ENCODE data around the gene INSL6. TPM values are rescaled to one million over a fixed set of nuclear protein-coding genes. Genes with fewer than 3 reads are reported as not detected.

INSL6 gene
- total and polyA plus RNA-seq, 2 donors (not counting 1 experiment from before 2014, with no cell fraction given), result not detected

GRCh38 chr9:5205071-5205470 is 19.6 kb upstream of the INSL6 start:
- no peak overlapping the region for H3K9ac ChIP-seq (ENCODE audit: insufficient read depth, low read length)
- H3K79me2 ChIP-seq (ENCODE audit: control insufficient read depth, insufficient read depth, low read length), result no peaks in the 10 kb centered on the region
- no peak for DNase-seq (ENCODE audit: low read depth in 2 of 2)
- H3K36me3 ChIP-seq (ENCODE audit: control insufficient read depth, insufficient read depth, low read length), result no peaks in the 10 kb centered on the region
- H3K4me1 ChIP-seq (ENCODE audit: control insufficient read depth, extremely low read depth, insufficient read depth, low read length), result no peaks in the 10 kb centered on the region
- H3K4me3 ChIP-seq (replicated peaks in 1 of 4; ENCODE audit: control extremely low read depth in 1 of 4, insufficient read depth in 1 of 4, low read depth in 3 of 4, low read length in 4 of 4), result no peak overlapping the region
- TF ChIP-seq EZH2 (IDR thresholded peaks at IDR 0.05; ENCODE audit: low read length, missing control alignments), result no peak
- TF ChIP-seq, protein P1, sequence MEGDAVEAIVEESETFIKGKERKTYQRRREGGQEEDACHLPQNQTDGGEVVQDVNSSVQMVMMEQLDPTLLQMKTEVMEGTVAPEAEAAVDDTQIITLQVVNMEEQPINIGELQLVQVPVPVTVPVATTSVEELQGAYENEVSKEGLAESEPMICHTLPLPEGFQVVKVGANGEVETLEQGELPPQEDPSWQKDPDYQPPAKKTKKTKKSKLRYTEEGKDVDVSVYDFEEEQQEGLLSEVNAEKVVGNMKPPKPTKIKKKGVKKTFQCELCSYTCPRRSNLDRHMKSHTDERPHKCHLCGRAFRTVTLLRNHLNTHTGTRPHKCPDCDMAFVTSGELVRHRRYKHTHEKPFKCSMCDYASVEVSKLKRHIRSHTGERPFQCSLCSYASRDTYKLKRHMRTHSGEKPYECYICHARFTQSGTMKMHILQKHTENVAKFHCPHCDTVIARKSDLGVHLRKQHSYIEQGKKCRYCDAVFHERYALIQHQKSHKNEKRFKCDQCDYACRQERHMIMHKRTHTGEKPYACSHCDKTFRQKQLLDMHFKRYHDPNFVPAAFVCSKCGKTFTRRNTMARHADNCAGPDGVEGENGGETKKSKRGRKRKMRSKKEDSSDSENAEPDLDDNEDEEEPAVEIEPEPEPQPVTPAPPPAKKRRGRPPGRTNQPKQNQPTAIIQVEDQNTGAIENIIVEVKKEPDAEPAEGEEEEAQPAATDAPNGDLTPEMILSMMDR (conservative IDR thresholded peaks at IDR 0.05 in 1 of 2, IDR thresholded peaks at IDR 0.05 in 1 of 2; ENCODE audit: low read depth in 1 of 2, low read length in 2 of 2), result no peak
- H4K20me1 ChIP-seq (ENCODE audit: control insufficient read depth, extremely low read depth, insufficient read depth, low read length), result no peaks in the 10 kb centered on the region
- H3K27ac ChIP-seq (ENCODE audit: insufficient read depth, low read length), result no peak overlapping the region
- no peak overlapping the region for H2AFZ ChIP-seq (ENCODE audit: low read length)
- H3K4me2 ChIP-seq (ENCODE audit: extremely low read depth, insufficient read depth, low read length), result no peak overlapping the region
- H3K27me3 ChIP-seq (ENCODE audit: control insufficient read depth, insufficient read depth, low read length), result no peaks in the 10 kb centered on the region
- H3K9me3 ChIP-seq (ENCODE audit: control insufficient read depth, insufficient read depth, low read depth, low read length), result no peaks in the 10 kb centered on the region

- Histone ChIP-seq H3K79me2 (ENCODE audit: control insufficient read depth, insufficient read depth, low read length) (no peaks in the 10 kb centered on the region), H3K4me3 (replicated peaks in 1 of 4; ENCODE audit: control extremely low read depth in 1 of 4, insufficient read depth in 1 of 4, low read depth in 3 of 4, low read length in 4 of 4) (no peak overlapping the region), H3K36me3 (ENCODE audit: control insufficient read depth, insufficient read depth, low read length) (no peaks in the 10 kb centered on the region), H3K4me2 (ENCODE audit: extremely low read depth, insufficient read depth, low read length) (no peak overlapping the region), H3K27me3 (ENCODE audit: control insufficient read depth, insufficient read depth, low read length) (no peaks in the 10 kb centered on the region), H3K9me3 (ENCODE audit: control insufficient read depth, insufficient read depth, low read depth, low read length) (no peaks in the 10 kb centered on the region), H3K4me1 (ENCODE audit: control insufficient read depth, extremely low read depth, insufficient read depth, low read length) (no peaks in the 10 kb centered on the region), H3K9ac (ENCODE audit: insufficient read depth, low read length) (no peak overlapping the region), H4K20me1 (ENCODE audit: control insufficient read depth, extremely low read depth, insufficient read depth, low read length) (no peaks in the 10 kb centered on the region), H2AFZ (ENCODE audit: low read length) (no peak overlapping the region), H3K27ac (ENCODE audit: insufficient read depth, low read length) (no peak overlapping the region)
- DNase-seq (ENCODE audit: low read depth in 2 of 2), result no peak
- no peak for TF ChIP-seq EZH2 (IDR thresholded peaks at IDR 0.05; ENCODE audit: low read length, missing control alignments)
- TF ChIP-seq, protein P1 (conservative IDR thresholded peaks at IDR 0.05 in 1 of 2, IDR thresholded peaks at IDR 0.05 in 1 of 2; ENCODE audit: low read depth in 1 of 2, low read length in 2 of 2), result no peak
These were observed 10.0 kb upstream of the INSL6 start for GRCh38 chr9:5195463-5195862.

- H3K27me3 ChIP-seq (ENCODE audit: control insufficient read depth, insufficient read depth, low read length), result no peaks in the 10 kb centered on the region
- TF ChIP-seq EZH2 (IDR thresholded peaks at IDR 0.05; ENCODE audit: low read length, missing control alignments), result no peak
- TF ChIP-seq, protein P1 (conservative IDR thresholded peaks at IDR 0.05 in 1 of 2, IDR thresholded peaks at IDR 0.05 in 1 of 2; ENCODE audit: low read depth in 1 of 2, low read length in 2 of 2), result no peak
- no peak overlapping the region for H3K9ac ChIP-seq (ENCODE audit: insufficient read depth, low read length)
- H3K4me3 ChIP-seq (replicated peaks in 1 of 4; ENCODE audit: control extremely low read depth in 1 of 4, insufficient read depth in 1 of 4, low read depth in 3 of 4, low read length in 4 of 4), result no peak overlapping the region
- no peak overlapping the region for H3K4me2 ChIP-seq (ENCODE audit: extremely low read depth, insufficient read depth, low read length)
- no peaks in the 10 kb centered on the region for H3K9me3 ChIP-seq (ENCODE audit: control insufficient read depth, insufficient read depth, low read depth, low read length)
- H4K20me1 ChIP-seq (ENCODE audit: control insufficient read depth, extremely low read depth, insufficient read depth, low read length), result no peaks in the 10 kb centered on the region
- H2AFZ ChIP-seq (ENCODE audit: low read length), result no peak overlapping the region
- no peaks in the 10 kb centered on the region for H3K36me3 ChIP-seq (ENCODE audit: control insufficient read depth, insufficient read depth, low read length)
- H3K79me2 ChIP-seq (ENCODE audit: control insufficient read depth, insufficient read depth, low read length), result no peaks in the 10 kb centered on the region
- H3K27ac ChIP-seq (ENCODE audit: insufficient read depth, low read length), result no peak overlapping the region
- DNase-seq (ENCODE audit: low read depth in 2 of 2), result no peak
- no peaks in the 10 kb centered on the region for H3K4me1 ChIP-seq (ENCODE audit: control insufficient read depth, extremely low read depth, insufficient read depth, low read length)
These were observed 7.9 kb upstream of the INSL6 start for GRCh38 chr9:5193345-5193744.

Data from fibroblast of lung (primary cell).